ENCODE measurements around the gene STARD13. TPM values are rescaled to one million over a fixed set of nuclear protein-coding genes. Genes with fewer than 3 reads are reported as not detected.

Gene STARD13
- total and polyA plus RNA-seq, 2 donors (not counting 1 experiment from before 2014, with no cell fraction given) = 0.06 to 0.22 TPM

- WGBS (ENCODE audit: insufficient coverage) = 93% methylated on average over 9 of the region's 9 CpGs
- ATAC-seq (ENCODE audit: low read depth) (no peak), DNase-seq (no peak)
- Mint-ChIP-seq H3K4me1 (peaks cover 40% of the 10 kb centered on the region), H3K9me3 (ENCODE audit: insufficient read depth) (no peaks in the 10 kb centered on the region), H3K27me3 (peaks cover 41% of the 10 kb centered on the region), H3K27ac (peak overlapping the region; percentile 69), H3K4me3 (peak overlapping the region; percentile 77)
- Histone ChIP-seq H3K4me2 (replicated peaks; ENCODE audit: low read depth, low read length, poor library complexity, severe bottlenecking) (peak overlapping the region; percentile 63), H3K36me3 (replicated peaks in 1 of 2; ENCODE audit: control extremely low read depth in 1 of 2, control insufficient read depth in 1 of 2, extremely low read depth in 1 of 2, insufficient read depth in 2 of 2, low read length in 1 of 2) (no peaks in the 10 kb centered on the region), H3K9me3 (ENCODE audit: control extremely low read depth in 1 of 3, control insufficient read depth in 2 of 3, insufficient read depth in 1 of 3, low read length in 2 of 3) (peaks cover 0 to 4% (median 0%) of the 10 kb centered on the region in 3 donors), H3K4me3 (ENCODE audit: control extremely low read depth in 1 of 5, extremely low read depth in 1 of 5, insufficient read depth in 1 of 5, low read depth in 2 of 5, low read length in 4 of 5) (no peak overlapping the region), H3K27me3 (replicated peaks in 1 of 4; ENCODE audit: control extremely low read depth in 1 of 4, control insufficient read depth in 3 of 4, insufficient read depth in 4 of 4, low read length in 3 of 4) (peaks cover 0 to 19% (median 8%) of the 10 kb centered on the region in 4 experiments), H3K4me1 (ENCODE audit: control insufficient read depth in 2 of 2, insufficient read depth in 2 of 2, low read length in 2 of 2) (peaks cover 33 to 43% of the 10 kb centered on the region in 2 donors), H3K27ac (ENCODE audit: low read length in 2 of 2) (no peak overlapping the region), H4K20me1 (ENCODE audit: control insufficient read depth, insufficient read depth, low read length, poor library complexity, severe bottlenecking) (no peaks in the 10 kb centered on the region), H3K79me2 (ENCODE audit: control insufficient read depth, insufficient read depth, low read length) (no peaks in the 10 kb centered on the region), H2AFZ (ENCODE audit: insufficient read depth, low read depth, low read length, poor library complexity, severe bottlenecking) (no peak overlapping the region), H3K9ac (ENCODE audit: low read length) (no peak overlapping the region)
- ChIA-PET CTCF (no interaction called here), POLR2A (no interaction called here)
- TF ChIP-seq CTCF (IDR thresholded peaks at IDR 0.05) (no peak), EZH2 (IDR thresholded peaks at IDR 0.05; ENCODE audit: borderline replicate concordance, insufficient read depth, low read depth, low read length, poor library complexity, severe bottlenecking) (no peak)
- intact Hi-C loops (cut with micrococcal nuclease) = loop anchor here (5.0 kb wide), 1 partner anchor 431 kb away; no protein-coding TSS in a partner anchor
These were observed 174.0 kb downstream of the STARD13 start for GRCh38 chr13:33111414-33112110.

Measured in B cell (primary cell).